HUES48 (cell line): Measurements from ENCODE around the gene MYH11.

Experiments used
- H3K27ac ChIP-seq: one replicate; pipeline ENCODE4 v1.7.0; 2013; ENCODE audit warnings: low read depth, low read length, inconsistent platforms
- H3K27me3 ChIP-seq: 2 replicates; pipeline ENCODE4 v1.6.1; 2013; ENCODE audit warnings: mild to moderate bottlenecking, low read length; ENCODE audit not compliant: control insufficient read depth, insufficient read depth
- H3K36me3 ChIP-seq: 2 replicates; pipeline ENCODE4 v1.6.1; 2013; ENCODE audit warnings: low read length; ENCODE audit not compliant: control insufficient read depth, insufficient read depth
- H3K4me1 ChIP-seq: 2 replicates; pipeline ENCODE4 v1.6.1; 2013; ENCODE audit warnings: mild to moderate bottlenecking, low read length; ENCODE audit not compliant: control insufficient read depth, insufficient read depth
- H3K4me3 ChIP-seq: 2 replicates; pipeline ENCODE4 v1.5.1; 2013; ENCODE audit warnings: mild to moderate bottlenecking, low read depth, low read length
- H3K9ac ChIP-seq: 2 replicates; pipeline ENCODE4 v1.6.1; 2013; ENCODE audit warnings: mild to moderate bottlenecking, low read depth, low read length, moderate library complexity
- H3K9me3 ChIP-seq: 2 replicates; pipeline ENCODE4 v1.6.1; 2013; ENCODE audit warnings: low read length; ENCODE audit not compliant: control insufficient read depth, insufficient read depth

Gene MYH11

DNA sequence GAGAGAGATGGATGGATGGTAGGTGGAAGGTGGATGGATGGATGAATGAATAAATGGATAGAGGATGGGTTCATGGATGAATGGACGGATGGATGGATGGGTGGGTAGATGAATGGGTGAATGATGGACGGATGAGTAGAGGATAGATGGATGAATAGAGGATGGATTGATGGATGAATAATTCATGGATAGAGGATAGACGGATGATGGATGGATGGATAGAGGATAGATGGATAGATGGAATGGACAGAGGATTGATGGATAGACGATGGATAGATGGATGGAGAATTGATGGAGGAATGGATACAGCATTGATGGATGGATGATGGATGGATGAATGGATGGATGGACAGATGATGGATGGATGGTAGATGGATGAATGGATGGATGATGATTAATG is 91.7 kb downstream of the MYH11 start:
- H3K9me3 ChIP-seq = no peaks in the 10 kb centered on the region
- no peaks in the 10 kb centered on the region for H3K4me1 ChIP-seq
- no peak overlapping the region for H3K9ac ChIP-seq
- H3K27me3 ChIP-seq = no peaks in the 10 kb centered on the region
- no peaks in the 10 kb centered on the region for H3K36me3 ChIP-seq
- H3K27ac ChIP-seq = no peak overlapping the region
- no peak overlapping the region for H3K4me3 ChIP-seq

DNA sequence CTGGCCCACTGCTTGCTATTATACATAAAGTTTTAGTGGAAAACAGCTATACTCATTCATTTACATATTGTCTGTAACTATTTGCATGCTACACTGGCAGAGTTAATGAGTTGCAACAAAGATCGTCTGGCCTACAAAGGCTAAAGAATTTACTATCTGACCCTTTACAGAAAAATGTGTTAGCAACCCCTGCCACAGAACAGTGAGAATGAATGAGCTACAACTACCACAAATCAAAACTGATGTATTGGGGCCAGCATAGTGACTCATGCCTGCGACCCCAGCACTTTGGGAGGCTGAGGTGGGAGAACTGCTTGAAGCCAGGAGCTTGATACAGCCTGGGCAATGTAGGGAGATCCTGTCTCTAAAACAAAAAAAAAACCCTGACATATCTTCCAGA is 92.7 kb downstream of the MYH11 start:
- Histone ChIP-seq H3K27me3 (no peaks in the 10 kb centered on the region), H3K4me1 (no peaks in the 10 kb centered on the region), H3K36me3 (no peaks in the 10 kb centered on the region), H3K9me3 (no peaks in the 10 kb centered on the region), H3K27ac (no peak overlapping the region), H3K9ac (no peak overlapping the region), H3K4me3 (no peak overlapping the region)

DNA sequence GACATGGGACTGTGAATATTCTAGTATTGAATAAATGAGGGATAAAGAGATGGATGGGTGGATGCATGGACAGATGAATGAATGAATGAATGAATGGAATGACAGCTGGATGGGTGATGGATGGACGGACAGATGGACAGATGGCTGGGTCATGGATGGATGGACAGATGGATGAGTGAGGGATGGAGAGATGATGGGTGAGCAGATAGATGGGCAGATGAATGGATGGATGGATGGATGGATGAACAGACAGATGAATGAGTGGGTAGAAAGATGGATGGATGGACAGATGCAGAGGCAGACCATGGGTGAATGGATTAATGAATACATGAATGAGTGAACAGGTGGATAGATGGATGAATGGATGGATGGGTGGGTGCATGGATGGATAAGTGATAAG is 96.7 kb downstream of the MYH11 start:
- no peak overlapping the region for H3K4me3 ChIP-seq
- no peak overlapping the region for H3K9ac ChIP-seq
- no peak overlapping the region for H3K27ac ChIP-seq
- no peaks in the 10 kb centered on the region for H3K27me3 ChIP-seq
- no peaks in the 10 kb centered on the region for H3K4me1 ChIP-seq
- H3K9me3 ChIP-seq = no peaks in the 10 kb centered on the region
- no peaks in the 10 kb centered on the region for H3K36me3 ChIP-seq

DNA sequence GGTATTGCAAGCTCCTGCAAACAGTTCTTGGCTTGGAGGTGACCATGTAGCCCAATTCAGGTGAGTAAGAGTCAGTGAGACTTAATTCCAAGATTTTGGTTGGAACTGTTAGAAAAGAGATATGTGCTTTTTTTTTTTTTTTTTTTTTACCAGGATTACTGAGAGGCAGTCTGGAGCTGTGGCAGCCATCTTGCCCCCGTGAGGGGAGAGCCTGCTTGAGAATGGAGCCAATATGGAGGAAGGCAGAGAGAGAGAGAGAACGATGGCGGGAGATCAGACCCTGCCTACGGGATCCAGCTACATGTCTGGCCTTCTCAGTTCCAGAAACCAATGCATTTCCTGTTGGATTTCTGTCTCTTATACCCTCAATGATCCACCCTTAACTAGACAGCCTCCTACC is 97.8 kb downstream of the MYH11 start:
- no peaks in the 10 kb centered on the region for H3K4me1 ChIP-seq
- no peaks in the 10 kb centered on the region for H3K36me3 ChIP-seq
- H3K9ac ChIP-seq = no peak overlapping the region
- H3K4me3 ChIP-seq = no peak overlapping the region
- no peaks in the 10 kb centered on the region for H3K9me3 ChIP-seq
- H3K27me3 ChIP-seq = no peaks in the 10 kb centered on the region
- no peak overlapping the region for H3K27ac ChIP-seq

DNA sequence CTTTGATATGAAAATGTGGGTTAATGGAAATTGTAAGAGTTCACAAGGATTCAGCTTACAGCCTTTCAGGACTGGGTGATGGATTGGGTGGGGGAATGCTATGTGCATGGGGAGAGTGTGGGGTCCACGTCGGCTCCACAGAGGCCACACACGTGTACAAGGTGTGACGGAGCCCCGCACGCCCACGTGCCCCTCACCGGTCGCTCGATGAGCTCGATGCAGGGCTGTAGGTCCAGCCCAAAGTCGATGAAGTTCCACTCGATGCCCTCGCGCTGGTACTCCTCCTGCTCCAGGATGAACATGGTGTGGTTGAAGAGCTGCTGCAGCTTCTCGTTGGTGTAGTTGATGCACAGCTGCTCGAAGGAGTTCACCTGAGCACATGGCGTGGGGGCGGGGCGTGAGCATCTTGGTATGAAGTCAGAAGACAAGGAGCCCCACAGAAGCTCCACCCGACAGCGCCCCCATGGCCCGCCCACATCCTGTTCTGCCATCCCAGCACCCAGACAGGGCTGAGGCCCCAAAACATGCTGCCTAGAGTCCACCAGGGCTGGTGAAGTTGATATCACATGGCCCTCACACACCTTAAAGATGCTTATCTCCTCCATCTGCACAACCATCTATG is 99.1 kb downstream of the MYH11 start:
- no peak overlapping the region for H3K27ac ChIP-seq
- H3K36me3 ChIP-seq = no peaks in the 10 kb centered on the region
- H3K4me3 ChIP-seq = no peak overlapping the region
- no peaks in the 10 kb centered on the region for H3K9me3 ChIP-seq
- no peak overlapping the region for H3K9ac ChIP-seq
- H3K27me3 ChIP-seq = no peaks in the 10 kb centered on the region
- no peaks in the 10 kb centered on the region for H3K4me1 ChIP-seq

DNA sequence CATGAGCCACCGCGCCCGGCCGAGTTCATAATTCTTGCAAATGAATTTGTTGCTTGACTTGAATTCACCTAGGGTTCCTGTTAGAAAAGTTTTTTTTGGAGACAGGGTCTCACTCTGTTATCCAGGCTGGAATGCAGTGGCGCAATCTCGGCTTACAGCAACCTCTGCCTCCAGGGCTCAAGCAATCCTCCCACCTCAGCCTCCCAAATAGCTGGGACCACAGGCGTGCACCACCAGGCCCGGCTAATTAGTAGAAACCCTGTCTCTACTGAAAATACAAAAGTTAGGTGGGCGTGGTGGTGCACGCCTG is 99.8 kb downstream of the MYH11 start:
- Histone ChIP-seq H3K27me3 (no peaks in the 10 kb centered on the region), H3K9ac (no peak overlapping the region), H3K36me3 (no peaks in the 10 kb centered on the region), H3K4me3 (no peak overlapping the region), H3K4me1 (no peaks in the 10 kb centered on the region), H3K27ac (no peak overlapping the region), H3K9me3 (no peaks in the 10 kb centered on the region)

DNA sequence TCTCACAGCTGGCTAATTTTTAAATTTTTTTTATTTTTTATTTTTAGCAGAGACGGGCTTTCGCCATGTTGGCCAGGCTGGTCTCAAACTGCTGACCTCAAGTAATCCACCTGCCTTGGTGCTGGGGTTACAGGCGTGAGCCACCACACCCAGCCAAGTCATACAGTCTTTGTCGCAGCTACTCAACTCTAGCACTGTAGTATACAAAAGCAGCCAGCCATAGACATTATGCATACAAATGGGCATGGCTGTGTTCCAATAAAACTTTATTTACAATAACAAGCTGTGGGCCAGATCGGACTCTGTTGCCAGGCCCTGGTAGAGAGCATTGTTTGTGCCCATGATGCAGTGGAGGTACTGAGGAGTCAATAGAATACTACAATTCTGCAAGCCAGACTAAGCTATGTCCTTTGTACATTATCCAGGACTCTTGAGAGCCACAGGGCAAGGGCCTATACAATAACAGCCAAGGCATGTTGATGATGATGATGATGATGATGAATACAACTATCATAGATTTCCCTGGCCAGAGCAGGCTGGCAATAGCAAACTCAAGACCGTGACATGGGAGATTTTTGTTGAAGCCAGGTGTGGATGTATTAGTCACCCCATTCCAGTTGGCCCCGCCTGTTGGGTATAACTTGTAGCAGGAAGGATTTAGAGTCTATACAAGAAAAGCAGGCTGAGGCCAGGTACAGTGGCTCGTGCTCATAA is 101.8 kb downstream of the MYH11 start:
- Histone ChIP-seq H3K9ac (no peak overlapping the region), H3K9me3 (no peaks in the 10 kb centered on the region), H3K27me3 (no peaks in the 10 kb centered on the region), H3K27ac (no peak overlapping the region), H3K4me1 (no peaks in the 10 kb centered on the region), H3K36me3 (no peaks in the 10 kb centered on the region), H3K4me3 (no peak overlapping the region)

DNA sequence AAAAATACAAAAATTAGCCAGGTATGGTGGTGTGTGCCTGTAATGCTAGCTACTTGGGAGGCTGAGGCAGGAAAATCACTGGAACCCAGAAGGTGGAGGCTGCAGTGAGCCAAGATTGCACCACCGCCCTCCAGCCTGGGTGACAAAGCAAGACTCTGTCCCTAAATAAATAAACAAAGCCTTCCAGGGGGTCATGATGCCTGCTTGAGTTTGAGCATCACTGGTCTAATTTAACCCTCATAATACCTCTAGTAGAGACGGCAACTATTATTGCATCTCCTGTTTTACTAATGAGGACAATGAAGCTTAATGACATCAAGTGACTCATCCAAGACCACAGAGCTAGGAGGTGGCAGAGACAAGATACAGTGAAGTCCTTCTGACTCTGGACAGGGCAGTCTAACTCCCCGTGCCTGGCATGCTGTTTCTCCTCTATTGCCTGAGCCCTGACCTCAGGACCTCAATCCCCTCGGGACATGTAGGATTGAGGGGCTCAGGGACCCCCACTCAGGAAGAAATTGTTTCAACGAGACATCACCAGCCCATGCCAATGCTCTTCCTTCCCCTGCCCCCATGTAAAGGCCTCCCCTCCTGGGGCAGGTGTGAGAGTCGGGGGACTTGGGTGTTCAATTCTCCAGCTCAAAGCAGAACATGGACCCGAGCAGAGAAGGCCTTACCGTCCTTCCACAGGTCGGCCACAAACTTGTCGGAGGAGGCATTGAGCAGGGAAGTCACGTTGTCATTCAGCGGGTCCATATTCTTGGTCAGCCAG is 103.9 kb downstream of the MYH11 start:
- Histone ChIP-seq H3K27ac (no peak overlapping the region), H3K9ac (no peak overlapping the region), H3K9me3 (no peaks in the 10 kb centered on the region), H3K27me3 (no peaks in the 10 kb centered on the region), H3K4me3 (no peak overlapping the region), H3K4me1 (no peaks in the 10 kb centered on the region), H3K36me3 (no peaks in the 10 kb centered on the region)

DNA sequence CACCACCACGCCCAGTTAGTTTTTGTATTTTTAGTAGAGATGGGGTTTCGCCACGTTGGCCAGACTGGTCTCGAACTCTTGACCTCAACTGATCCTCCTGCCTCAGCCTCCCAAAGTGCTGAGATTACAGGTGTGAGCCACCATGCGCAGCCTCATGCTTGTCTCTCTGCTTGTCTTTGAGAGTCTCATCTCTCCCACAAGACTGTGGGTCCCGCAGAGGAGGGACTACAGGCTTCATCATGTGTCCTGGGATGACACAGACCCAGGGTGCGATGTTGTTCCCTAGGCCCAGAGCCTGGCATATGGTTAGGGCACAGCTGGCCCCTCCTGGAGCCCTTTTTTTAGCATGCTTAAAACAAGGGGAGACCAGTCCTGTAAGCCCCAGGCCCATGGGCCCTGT is 104.9 kb downstream of the MYH11 start:
- no peaks in the 10 kb centered on the region for H3K4me1 ChIP-seq
- H3K9me3 ChIP-seq = no peaks in the 10 kb centered on the region
- H3K27me3 ChIP-seq = no peaks in the 10 kb centered on the region
- no peak overlapping the region for H3K27ac ChIP-seq
- no peaks in the 10 kb centered on the region for H3K36me3 ChIP-seq
- no peak overlapping the region for H3K9ac ChIP-seq
- no peak overlapping the region for H3K4me3 ChIP-seq

DNA sequence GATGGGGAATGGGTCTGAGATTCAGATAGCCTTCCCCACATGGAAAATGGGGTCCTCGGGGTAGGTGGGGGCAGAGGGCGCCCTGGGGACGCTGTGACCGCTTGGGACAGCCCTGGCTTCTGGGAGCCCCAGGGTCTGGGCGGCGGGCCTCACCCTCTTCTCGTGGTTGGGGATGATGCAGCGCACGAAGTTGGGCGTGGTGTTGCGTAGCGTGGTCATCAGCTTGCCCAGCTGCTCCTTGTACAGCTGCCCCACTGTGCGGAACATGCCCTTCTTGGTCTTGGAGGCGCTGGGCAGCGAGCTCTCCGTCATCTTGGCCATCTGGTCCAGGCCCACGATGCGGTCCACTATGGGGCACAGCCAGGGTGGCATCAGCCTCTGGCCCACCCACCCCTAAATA is 106.8 kb downstream of the MYH11 start:
- H3K4me3 ChIP-seq = no peak overlapping the region
- H3K27me3 ChIP-seq = no peaks in the 10 kb centered on the region
- no peaks in the 10 kb centered on the region for H3K36me3 ChIP-seq
- H3K27ac ChIP-seq = no peak overlapping the region
- no peaks in the 10 kb centered on the region for H3K4me1 ChIP-seq
- H3K9ac ChIP-seq = no peak overlapping the region
- no peaks in the 10 kb centered on the region for H3K9me3 ChIP-seq

DNA sequence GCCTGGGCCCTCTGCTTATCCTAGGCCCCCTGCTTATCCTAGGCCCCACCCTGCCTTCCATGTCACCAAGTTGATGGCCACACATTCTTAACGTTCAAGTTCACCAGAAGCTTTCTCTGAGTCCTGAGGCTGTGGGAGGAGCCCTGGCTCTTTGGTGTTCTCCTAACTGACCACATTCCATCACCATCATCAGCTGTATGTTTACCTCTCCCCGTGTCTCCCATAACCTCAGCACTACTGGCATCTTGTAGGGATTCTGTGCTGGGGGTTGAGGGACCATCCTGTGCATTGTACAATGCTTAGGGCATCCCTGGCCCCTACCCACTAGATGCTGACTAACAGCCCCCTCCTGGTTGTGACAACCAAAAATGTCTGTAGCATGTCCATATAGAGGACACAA is 107.5 kb downstream of the MYH11 start:
- H3K27me3 ChIP-seq = no peaks in the 10 kb centered on the region
- no peak overlapping the region for H3K27ac ChIP-seq
- no peak overlapping the region for H3K9ac ChIP-seq
- no peaks in the 10 kb centered on the region for H3K4me1 ChIP-seq
- H3K4me3 ChIP-seq = no peak overlapping the region
- no peaks in the 10 kb centered on the region for H3K9me3 ChIP-seq
- H3K36me3 ChIP-seq = no peaks in the 10 kb centered on the region
